HG03432 (cell line): ENCODE data around the gene PARP6.

Source experiments
- ATAC-seq: cut with Tn5 transposase; IDR thresholded peaks from one replicate; pipeline ENCODE4 v1.9.1; 2021; ENCODE audit warnings: mild to moderate bottlenecking, moderate library complexity; ENCODE audit not compliant: unreplicated experiment

The PARP6 gene

GRCh38 chr15:72231833-72232478 lies 40.4 kb downstream of the PARP6 start:
- ATAC-seq, result peak; percentile 0

GRCh38 chr15:72231066-72231832 lies 41.1 kb downstream of the PARP6 start, which contains the start of gene PKM:
PKM (minus strand) TSS chr15:72231190; CDS start chr15:72219097, 12,093 bp downstream.
- ATAC-seq, result peak; percentile 46

GRCh38 chr15:72230197-72231065 lies 41.9 kb downstream of the PARP6 start:
- no peak for ATAC-seq

GRCh38 chr15:72229947-72230196 lies 42.5 kb downstream of the PARP6 start:
- no peak for ATAC-seq

GRCh38 chr15:72229076-72229946 lies 43.0 kb downstream of the PARP6 start:
- ATAC-seq, result no peak

- no peak for ATAC-seq
These were observed 44.6 kb downstream of the PARP6 start for GRCh38 chr15:72227720-72228119.

GRCh38 chr15:72227192-72227586 lies 45.2 kb downstream of the PARP6 start:
- no peak for ATAC-seq

GRCh38 chr15:72223278-72223677 lies 49.1 kb downstream of the PARP6 start:
- ATAC-seq, result no peak

GRCh38 chr15:72222393-72222792 lies 50.0 kb downstream of the PARP6 start:
- ATAC-seq, result no peak

GRCh38 chr15:72220687-72221086 lies 51.7 kb downstream of the PARP6 start:
- ATAC-seq, result no peak

- ATAC-seq, result no peak
These were observed 55.1 kb downstream of the PARP6 start for GRCh38 chr15:72217216-72217615.

- ATAC-seq, result no peak
These were observed 56.3 kb downstream of the PARP6 start for GRCh38 chr15:72216079-72216478.

- ATAC-seq, result no peak
These were observed 64.7 kb downstream of the PARP6 start for GRCh38 chr15:72207558-72208085.

GRCh38 chr15:72206677-72207000 lies 65.7 kb downstream of the PARP6 start:
- ATAC-seq, result no peak

GRCh38 chr15:72205896-72206676 lies 66.3 kb downstream of the PARP6 start:
- ATAC-seq, result no peak

- no peak for ATAC-seq
These were observed 67.1 kb downstream of the PARP6 start for GRCh38 chr15:72205273-72205672.

GRCh38 chr15:72203507-72203837 lies 68.9 kb downstream of the PARP6 start:
- no peak for ATAC-seq

GRCh38 chr15:72202801-72203506 lies 69.4 kb downstream of the PARP6 start:
- ATAC-seq, result no peak

- ATAC-seq, result no peak
These were observed 70.1 kb downstream of the PARP6 start for GRCh38 chr15:72202302-72202701.
